Measurements from ENCODE around the gene NKG7.

The NKG7 gene

GRCh38 chr19:51389143-51389542, 16.7 kb upstream of the NKG7 start:
- Histone ChIP-seq H2BK15ac (ENCODE audit: low read depth, poor library complexity, severe bottlenecking) (no peak overlapping the region), H3K9ac (ENCODE audit: low read length) (no peak overlapping the region), H2BK120ac (ENCODE audit: low read depth, low read length) (no peak overlapping the region), H3K79me1 (replicated peaks; ENCODE audit: low read length, poor library complexity, severe bottlenecking) (no peaks in the 10 kb centered on the region), H3K18ac (ENCODE audit: low read depth in 1 of 2, low read length in 2 of 2) (no peak overlapping the region), H4K91ac (ENCODE audit: low read length) (no peak overlapping the region), H3K27ac (ENCODE audit: low read length, poor library complexity, severe bottlenecking) (no peak overlapping the region), H3K9me3 (ENCODE audit: control insufficient read depth, low read length) (no peaks in the 10 kb centered on the region), H3K4me1 (ENCODE audit: control insufficient read depth, insufficient read depth, low read depth, low read length) (peaks cover 3% of the 10 kb centered on the region), H2BK12ac (ENCODE audit: low read length in 2 of 2) (no peak overlapping the region), H2AFZ (ENCODE audit: low read depth, low read length) (no peak overlapping the region), H3K27me3 (ENCODE audit: control insufficient read depth in 1 of 2, insufficient read depth in 1 of 2, low read length in 2 of 2) (no peaks in the 10 kb centered on the region), H3K4me2 (ENCODE audit: low read length, poor library complexity, severe bottlenecking) (no peak overlapping the region), H2BK5ac (ENCODE audit: low read depth, low read length, poor library complexity, severe bottlenecking) (no peak overlapping the region), H4K8ac (ENCODE audit: low read length) (no peak overlapping the region), H2AK5ac (ENCODE audit: low read length, severe bottlenecking) (no peak overlapping the region), H3K14ac (ENCODE audit: low read length in 2 of 2) (no peak overlapping the region), H3K4me3 (ENCODE audit: insufficient read depth in 1 of 2, low read depth in 1 of 2, low read length in 2 of 2) (no peak overlapping the region), H3K4ac (ENCODE audit: low read depth in 1 of 2, low read length in 2 of 2) (no peak overlapping the region), H3K36me3 (ENCODE audit: control insufficient read depth in 1 of 2, insufficient read depth in 2 of 2, low read depth in 1 of 2, low read length in 2 of 2) (no peaks in the 10 kb centered on the region), H3K23ac (ENCODE audit: low read length in 2 of 2) (no peak overlapping the region)
- WGBS = 93% methylated on average over 14 of the region's 14 CpGs
- DNase-seq = no peak

GRCh38 chr19:51387924-51388389, 15.5 kb upstream of the NKG7 start, which contains the start of gene LIM2:
Gene LIM2, minus strand, starts transcription at chr19:51387974. Its CDS starts 531 bp downstream, at chr19:51387443.
- Histone ChIP-seq H4K91ac (ENCODE audit: low read length) (no peak within 1 kb of the TSS), H2AFZ (ENCODE audit: low read depth, low read length) (no peak within 1 kb of the TSS), H3K4me3 (ENCODE audit: insufficient read depth in 1 of 2, low read depth in 1 of 2, low read length in 2 of 2) (no peak within 1 kb of the TSS), H2BK15ac (ENCODE audit: low read depth, poor library complexity, severe bottlenecking) (no peak within 1 kb of the TSS), H3K27ac (ENCODE audit: low read length, poor library complexity, severe bottlenecking) (no peak within 1 kb of the TSS), H3K36me3 (ENCODE audit: control insufficient read depth in 1 of 2, insufficient read depth in 2 of 2, low read depth in 1 of 2, low read length in 2 of 2) (no peaks in the 10 kb centered on the region), H3K9me3 (ENCODE audit: control insufficient read depth, low read length) (no peaks in the 10 kb centered on the region), H3K23ac (ENCODE audit: low read length in 2 of 2) (no peak within 1 kb of the TSS), H2AK5ac (ENCODE audit: low read length, severe bottlenecking) (no peak within 1 kb of the TSS), H3K27me3 (ENCODE audit: control insufficient read depth in 1 of 2, insufficient read depth in 1 of 2, low read length in 2 of 2) (no peaks in the 10 kb centered on the region), H2BK12ac (ENCODE audit: low read length in 2 of 2) (no peak within 1 kb of the TSS), H2BK120ac (ENCODE audit: low read depth, low read length) (no peak within 1 kb of the TSS), H4K8ac (ENCODE audit: low read length) (no peak within 1 kb of the TSS), H3K18ac (ENCODE audit: low read depth in 1 of 2, low read length in 2 of 2) (no peak within 1 kb of the TSS), H3K79me1 (replicated peaks; ENCODE audit: low read length, poor library complexity, severe bottlenecking) (no peaks in the 10 kb centered on the region), H2BK5ac (ENCODE audit: low read depth, low read length, poor library complexity, severe bottlenecking) (no peak within 1 kb of the TSS), H3K14ac (ENCODE audit: low read length in 2 of 2) (no peak within 1 kb of the TSS), H3K4me1 (ENCODE audit: control insufficient read depth, insufficient read depth, low read depth, low read length) (no peaks in the 10 kb centered on the region), H3K4ac (ENCODE audit: low read depth in 1 of 2, low read length in 2 of 2) (no peak within 1 kb of the TSS), H3K4me2 (ENCODE audit: low read length, poor library complexity, severe bottlenecking) (no peak within 1 kb of the TSS), H3K9ac (ENCODE audit: low read length) (no peak within 1 kb of the TSS)
- no peak for DNase-seq
- WGBS = 88% methylated on average over 15 of the region's 15 CpGs

- Histone ChIP-seq H3K23ac (ENCODE audit: low read length in 2 of 2) (no peak overlapping the region), H3K9me3 (ENCODE audit: control insufficient read depth, low read length) (no peaks in the 10 kb centered on the region), H3K27me3 (ENCODE audit: control insufficient read depth in 1 of 2, insufficient read depth in 1 of 2, low read length in 2 of 2) (no peaks in the 10 kb centered on the region), H3K4me3 (ENCODE audit: insufficient read depth in 1 of 2, low read depth in 1 of 2, low read length in 2 of 2) (no peak overlapping the region), H3K14ac (ENCODE audit: low read length in 2 of 2) (no peak overlapping the region), H3K9ac (ENCODE audit: low read length) (no peak overlapping the region), H3K27ac (ENCODE audit: low read length, poor library complexity, severe bottlenecking) (no peak overlapping the region), H3K4ac (ENCODE audit: low read depth in 1 of 2, low read length in 2 of 2) (no peak overlapping the region), H2AFZ (ENCODE audit: low read depth, low read length) (no peak overlapping the region), H3K36me3 (ENCODE audit: control insufficient read depth in 1 of 2, insufficient read depth in 2 of 2, low read depth in 1 of 2, low read length in 2 of 2) (no peaks in the 10 kb centered on the region), H2BK15ac (ENCODE audit: low read depth, poor library complexity, severe bottlenecking) (no peak overlapping the region), H2AK5ac (ENCODE audit: low read length, severe bottlenecking) (no peak overlapping the region), H2BK120ac (ENCODE audit: low read depth, low read length) (no peak overlapping the region), H4K8ac (ENCODE audit: low read length) (no peak overlapping the region), H4K91ac (ENCODE audit: low read length) (no peak overlapping the region), H3K4me2 (ENCODE audit: low read length, poor library complexity, severe bottlenecking) (no peak overlapping the region), H3K18ac (ENCODE audit: low read depth in 1 of 2, low read length in 2 of 2) (no peak overlapping the region), H2BK5ac (ENCODE audit: low read depth, low read length, poor library complexity, severe bottlenecking) (no peak overlapping the region), H3K4me1 (ENCODE audit: control insufficient read depth, insufficient read depth, low read depth, low read length) (no peaks in the 10 kb centered on the region), H2BK12ac (ENCODE audit: low read length in 2 of 2) (no peak overlapping the region), H3K79me1 (replicated peaks; ENCODE audit: low read length, poor library complexity, severe bottlenecking) (no peaks in the 10 kb centered on the region)
- 90% methylated on average over 14 of the region's 14 CpGs for WGBS
- no peak for DNase-seq
Observed at GRCh38 chr19:51386882-51387520, 14.5 kb upstream of the NKG7 start.

GRCh38 chr19:51382004-51382403, 9.6 kb upstream of the NKG7 start:
- 90% methylated on average over 4 of the region's 4 CpGs for WGBS
- H3K4me3 ChIP-seq (ENCODE audit: insufficient read depth in 1 of 2, low read depth in 1 of 2, low read length in 2 of 2) = no peak overlapping the region
- no peak overlapping the region for H2BK120ac ChIP-seq (ENCODE audit: low read depth, low read length)
- H2AFZ ChIP-seq (ENCODE audit: low read depth, low read length) = no peak overlapping the region
- H3K4ac ChIP-seq (ENCODE audit: low read depth in 1 of 2, low read length in 2 of 2) = no peak overlapping the region
- H3K23ac ChIP-seq (ENCODE audit: low read length in 2 of 2) = no peak overlapping the region
- H3K9me3 ChIP-seq (ENCODE audit: control insufficient read depth, low read length) = no peaks in the 10 kb centered on the region
- no peak overlapping the region for H3K18ac ChIP-seq (ENCODE audit: low read depth in 1 of 2, low read length in 2 of 2)
- DNase-seq = no peak
- no peak overlapping the region for H3K9ac ChIP-seq (ENCODE audit: low read length)
- H3K27ac ChIP-seq (ENCODE audit: low read length, poor library complexity, severe bottlenecking) = no peak overlapping the region
- no peak overlapping the region for H2BK5ac ChIP-seq (ENCODE audit: low read depth, low read length, poor library complexity, severe bottlenecking)
- no peak overlapping the region for H2BK12ac ChIP-seq (ENCODE audit: low read length in 2 of 2)
- H3K4me1 ChIP-seq (ENCODE audit: control insufficient read depth, insufficient read depth, low read depth, low read length) = no peaks in the 10 kb centered on the region
- H3K36me3 ChIP-seq (ENCODE audit: control insufficient read depth in 1 of 2, insufficient read depth in 2 of 2, low read depth in 1 of 2, low read length in 2 of 2) = no peaks in the 10 kb centered on the region
- H2BK15ac ChIP-seq (ENCODE audit: low read depth, poor library complexity, severe bottlenecking) = no peak overlapping the region
- H3K79me1 ChIP-seq (replicated peaks; ENCODE audit: low read length, poor library complexity, severe bottlenecking) = no peaks in the 10 kb centered on the region
- no peak overlapping the region for H3K14ac ChIP-seq (ENCODE audit: low read length in 2 of 2)
- no peak overlapping the region for H4K8ac ChIP-seq (ENCODE audit: low read length)
- H3K4me2 ChIP-seq (ENCODE audit: low read length, poor library complexity, severe bottlenecking) = no peak overlapping the region
- no peak overlapping the region for H2AK5ac ChIP-seq (ENCODE audit: low read length, severe bottlenecking)
- no peaks in the 10 kb centered on the region for H3K27me3 ChIP-seq (ENCODE audit: control insufficient read depth in 1 of 2, insufficient read depth in 1 of 2, low read length in 2 of 2)
- no peak overlapping the region for H4K91ac ChIP-seq (ENCODE audit: low read length)
